GM18867 (cell line): ENCODE measurements around the gene TRNAU1AP.
"Not testable (repeated sequence)": the region's sequence is repeated elsewhere in the genome, so short reads cannot be mapped to it uniquely, and the experiment has no call there.

Experiments
- ATAC-seq: cut with Tn5 transposase; IDR thresholded peaks from one replicate; pipeline ENCODE4 v1.9.1; 2021; ENCODE audit warnings: mild to moderate bottlenecking, moderate library complexity; ENCODE audit not compliant: unreplicated experiment

The TRNAU1AP gene

GRCh38 chr1:28521502-28522164 lies 31.3 kb upstream of the TRNAU1AP start:
- ATAC-seq, result no peak

GRCh38 chr1:28522537-28522936 lies 30.3 kb upstream of the TRNAU1AP start:
- ATAC-seq, result not testable (repeated sequence)

DNA sequence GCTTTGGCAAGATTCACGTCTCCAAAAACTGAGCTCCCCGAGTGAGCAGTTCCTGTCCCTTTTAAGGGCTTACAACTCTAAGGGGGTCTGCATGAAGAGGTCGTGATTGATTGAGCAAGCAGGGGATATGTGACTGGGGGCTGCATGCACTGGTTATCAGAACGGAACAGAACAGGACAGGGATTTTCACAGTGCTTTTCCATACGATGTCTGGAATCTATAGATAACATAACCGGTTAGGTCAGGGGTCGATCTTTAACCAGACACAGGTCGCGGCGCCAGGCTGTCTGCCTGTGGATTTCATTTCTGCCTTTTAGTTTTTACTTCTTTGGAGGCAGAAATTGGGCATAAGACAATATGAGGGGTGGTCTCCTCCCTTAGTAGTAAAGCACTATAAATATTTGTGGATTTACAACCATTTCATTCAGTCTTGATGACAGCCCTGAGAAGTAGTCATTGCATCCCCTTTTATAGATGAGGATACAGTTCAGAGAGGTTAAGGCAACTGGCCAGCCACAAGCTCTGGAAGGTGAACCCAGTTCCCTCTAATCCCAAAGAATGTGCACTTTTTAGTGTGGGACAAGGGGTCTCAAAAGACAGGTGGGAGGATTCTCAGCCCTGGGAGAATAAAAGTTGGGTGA lies 27.8 kb upstream of the TRNAU1AP start:
- not testable (repeated sequence) for ATAC-seq

- no peak for ATAC-seq
These were observed 26.0 kb upstream of the TRNAU1AP start for GRCh38 chr1:28526886-28527285.

- no peak for ATAC-seq
These were observed 22.4 kb upstream of the TRNAU1AP start for GRCh38 chr1:28530456-28530855.

DNA sequence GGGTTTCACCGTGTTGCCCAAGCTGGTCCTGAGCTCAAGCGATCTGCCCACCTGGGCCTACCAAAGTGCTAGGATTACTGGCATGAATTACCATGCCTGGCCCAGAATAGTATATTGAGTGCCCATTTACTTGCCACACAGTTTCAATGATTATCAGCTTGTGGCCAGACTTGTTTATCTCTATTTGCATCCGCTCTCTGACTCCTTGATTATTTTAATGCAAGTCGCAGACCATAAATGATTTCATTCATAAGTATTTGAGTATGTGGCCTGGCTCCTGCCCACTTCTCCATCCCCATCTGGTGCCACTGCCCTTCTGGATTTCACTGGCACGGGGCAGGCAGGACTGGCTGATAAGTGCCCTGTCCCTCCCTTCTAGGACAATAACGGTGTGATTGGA lies 18.2 kb upstream of the TRNAU1AP start:
- no peak for ATAC-seq

- no peak for ATAC-seq
These were observed 17.7 kb upstream of the TRNAU1AP start for GRCh38 chr1:28535180-28535579.

GRCh38 chr1:28537457-28538199 lies 15.3 kb upstream of the TRNAU1AP start:
- ATAC-seq, result no peak

DNA sequence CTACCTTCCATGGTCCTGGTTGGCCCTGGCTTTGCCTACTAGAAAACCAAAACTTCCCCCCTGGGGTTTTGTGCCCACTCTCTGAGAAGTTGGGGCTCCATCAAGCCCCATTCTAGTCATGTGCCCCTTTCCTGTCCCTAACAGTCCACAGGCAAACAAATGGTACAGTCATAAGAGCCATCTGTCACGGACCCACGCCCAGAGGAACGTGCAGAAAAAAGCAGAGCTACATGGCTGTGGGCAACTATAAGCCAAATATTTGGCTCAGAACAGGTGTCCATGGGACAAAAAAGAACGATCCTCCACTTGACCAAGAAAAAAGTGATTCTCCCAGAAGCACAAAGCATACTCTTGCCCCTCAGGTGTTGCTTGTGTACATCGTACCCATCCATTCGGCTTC lies 14.6 kb upstream of the TRNAU1AP start:
- ATAC-seq, result no peak

- no peak for ATAC-seq
These were observed 12.2 kb upstream of the TRNAU1AP start for GRCh38 chr1:28540651-28541050.

- not testable (repeated sequence) for ATAC-seq
These were observed 11.4 kb upstream of the TRNAU1AP start for GRCh38 chr1:28541414-28542015.

DNA sequence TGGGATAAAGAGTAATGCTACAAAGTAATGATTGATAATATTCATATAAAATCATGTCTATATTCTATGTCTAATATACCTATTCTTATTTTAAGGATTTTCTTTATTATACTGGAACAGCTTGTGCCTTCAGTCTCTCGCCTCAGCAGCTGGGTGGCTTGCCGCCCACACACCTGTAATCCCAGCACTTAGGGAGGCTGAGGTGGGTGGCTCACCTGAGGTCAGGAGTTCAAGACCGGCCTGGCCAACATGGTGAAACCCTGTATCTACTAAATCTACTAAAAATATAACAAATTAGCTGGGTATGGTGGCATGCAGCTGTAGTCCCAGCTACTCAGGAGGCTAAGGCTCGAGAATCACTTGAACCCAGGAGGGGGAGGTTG lies 7.6 kb upstream of the TRNAU1AP start:
- ATAC-seq, result no peak

DNA sequence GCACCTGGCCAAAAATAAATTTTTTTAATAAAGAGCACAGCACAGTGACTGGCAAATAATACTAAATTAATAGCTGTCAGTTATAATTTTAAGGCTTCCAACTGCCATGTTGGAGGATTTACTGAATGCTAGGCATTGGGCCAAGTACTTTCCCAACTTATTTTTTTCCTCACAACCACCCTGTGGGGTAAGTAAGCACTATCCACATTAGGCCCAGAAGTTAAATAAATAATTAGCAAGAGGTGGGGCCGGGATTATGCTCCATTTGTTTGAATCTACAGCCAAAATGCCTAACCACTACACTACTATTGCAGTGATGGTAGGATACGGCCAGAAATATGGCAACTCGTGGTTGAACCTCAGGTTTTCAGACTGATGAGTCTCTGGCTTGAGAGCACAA lies 4.6 kb upstream of the TRNAU1AP start:
- ATAC-seq, result no peak

DNA sequence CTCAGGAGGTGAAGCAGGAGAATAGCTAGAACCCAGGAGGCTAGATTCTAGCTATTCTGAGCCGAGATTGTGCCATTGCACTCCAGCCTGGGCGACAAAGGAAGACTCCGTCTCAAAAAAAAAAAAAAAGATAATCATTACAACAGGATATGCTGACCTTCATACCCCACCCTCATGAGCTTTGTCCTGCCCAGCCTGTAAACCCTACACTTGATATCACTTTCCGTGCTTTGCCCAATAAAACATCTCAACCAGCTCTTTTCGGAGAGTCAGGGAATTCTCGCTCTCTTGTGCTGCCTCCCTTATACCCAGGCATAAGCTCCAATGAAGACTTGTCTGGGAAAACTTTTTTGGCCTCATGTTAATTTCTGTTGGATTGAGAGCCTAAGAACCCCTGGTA lies 1.5 kb upstream of the TRNAU1AP start:
- no peak for ATAC-seq

DNA sequence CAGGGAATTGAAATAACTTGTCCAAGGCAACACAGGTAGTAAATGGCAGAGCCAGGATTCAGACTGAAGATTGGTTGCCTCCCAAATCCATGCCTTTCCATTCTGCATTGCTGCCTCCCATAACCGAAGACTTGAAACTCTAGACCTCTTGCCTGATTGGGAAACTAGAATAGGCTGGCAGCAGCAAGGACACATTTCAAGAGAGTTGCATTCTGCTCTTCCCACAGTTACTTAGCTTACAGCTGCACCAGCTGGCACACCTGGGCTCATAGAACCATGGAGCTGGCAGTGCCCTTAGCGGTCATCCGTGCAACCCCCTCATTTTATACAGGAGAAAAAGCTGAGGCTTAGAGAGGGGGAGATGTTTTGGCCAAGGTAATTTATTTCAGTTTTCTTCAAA lies 8.0 kb downstream of the TRNAU1AP start:
- no peak for ATAC-seq

DNA sequence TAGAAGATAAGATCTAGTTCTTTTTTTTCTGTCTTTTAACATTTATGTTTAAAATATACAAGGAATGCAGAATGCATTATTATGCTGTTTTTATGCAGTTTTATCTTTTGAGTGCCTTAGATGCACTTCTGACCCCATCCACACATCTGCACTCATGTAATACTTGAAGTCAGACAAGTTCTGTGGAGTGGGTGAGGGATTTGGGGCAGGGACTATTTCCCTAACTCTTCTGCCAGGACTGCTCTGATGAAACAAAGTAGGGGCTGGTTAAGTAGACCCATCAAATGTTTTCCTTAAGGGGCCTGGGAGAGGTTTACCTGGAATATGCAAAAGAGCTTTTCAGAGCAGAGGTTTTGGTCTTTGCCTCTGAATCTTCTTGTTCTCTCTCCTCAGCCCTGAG lies 11.4 kb downstream of the TRNAU1AP start:
- ATAC-seq, result no peak

DNA sequence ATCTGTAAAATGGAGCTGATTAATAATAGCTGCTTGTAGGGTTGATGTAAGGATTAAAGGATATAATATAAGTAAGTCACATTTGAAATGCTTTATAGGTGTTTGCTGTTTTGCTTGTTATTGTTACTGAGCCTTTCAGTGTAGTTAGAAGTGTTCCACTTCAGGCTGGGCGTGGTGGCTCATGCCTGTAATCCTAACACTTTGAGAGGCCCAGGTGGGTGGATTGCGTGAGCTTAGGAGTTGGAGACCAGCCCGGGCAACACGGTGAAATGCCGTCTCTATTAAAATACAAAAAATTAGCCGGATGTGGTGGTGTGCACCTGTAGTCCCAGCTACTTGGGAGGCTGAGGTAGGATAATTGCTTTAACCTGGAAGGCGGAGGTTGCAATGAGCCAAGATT lies 12.2 kb downstream of the TRNAU1AP start:
- no peak for ATAC-seq

DNA sequence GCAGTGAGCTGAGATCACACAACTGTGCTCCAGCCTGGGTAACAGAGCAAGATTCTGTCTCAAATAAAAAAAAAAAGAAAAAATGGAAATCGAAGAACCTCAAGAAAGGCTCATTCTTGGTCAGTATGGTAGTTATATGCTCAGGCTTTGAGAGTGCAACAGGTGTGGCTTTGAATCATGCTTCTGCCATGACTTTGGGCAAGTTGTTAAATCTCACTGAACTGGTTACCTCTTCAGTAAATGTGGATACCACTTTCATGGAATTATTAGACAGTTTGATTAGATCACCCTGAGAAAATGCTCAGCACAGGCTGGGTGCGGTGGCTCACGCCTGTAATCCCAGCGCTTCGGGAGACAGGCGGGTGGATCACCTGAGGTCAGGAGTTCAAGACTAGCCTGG lies 12.8 kb downstream of the TRNAU1AP start:
- no peak for ATAC-seq

DNA sequence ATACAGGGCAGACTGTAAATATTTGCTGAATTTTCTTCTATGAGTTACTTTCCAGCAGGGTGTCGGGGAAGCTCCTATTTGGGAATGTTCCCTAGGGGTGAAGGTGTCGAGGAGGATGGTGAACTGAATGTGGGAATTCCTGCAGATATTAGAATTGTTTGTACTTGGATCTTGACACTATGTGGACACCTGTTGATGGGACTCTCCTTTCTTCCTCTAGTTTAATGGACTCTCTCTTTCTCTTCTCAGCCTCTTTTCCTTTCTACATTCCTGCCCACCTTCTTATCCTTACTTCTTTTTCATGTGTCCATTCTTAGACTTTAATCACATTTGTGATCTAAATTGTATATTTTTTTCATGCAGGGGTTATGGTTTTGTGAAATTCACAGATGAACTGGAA lies 14.0 kb downstream of the TRNAU1AP start:
- no peak for ATAC-seq

- no peak for ATAC-seq
These were observed 19.0 kb downstream of the TRNAU1AP start for GRCh38 chr1:28571911-28572310.

GRCh38 chr1:28572891-28573290 lies 20.0 kb downstream of the TRNAU1AP start:
- ATAC-seq, result not testable (repeated sequence)

GRCh38 chr1:28573564-28573963 lies 20.7 kb downstream of the TRNAU1AP start:
- ATAC-seq, result no peak
